Endodermal cell (in vitro differentiated cells): ENCODE results near the gene SLC22A13. TPM values are rescaled to one million over a fixed set of nuclear protein-coding genes. Genes with fewer than 3 reads are reported as not detected.

Experiments
- DNase-seq: peaks from one replicate; pipeline ENCODE4 v3.0.0-alpha.2; 2017
- H3K27ac ChIP-seq: 2 replicates; pipeline ENCODE4 v1.5.1; 2013; ENCODE audit warnings: mild to moderate bottlenecking, low read depth, low read length, moderate library complexity
- H3K27me3 ChIP-seq: 2 replicates; pipeline ENCODE4 v1.6.1; 2013; ENCODE audit warnings: mild to moderate bottlenecking, low read length, moderate library complexity; ENCODE audit not compliant: insufficient read depth, control insufficient read depth, poor library complexity, severe bottlenecking
- H3K36me3 ChIP-seq: 2 replicates; pipeline ENCODE4 v1.7.0; 2013; ENCODE audit warnings: mild to moderate bottlenecking, low read length, moderate library complexity; ENCODE audit not compliant: control insufficient read depth, insufficient read depth
- H3K4me1 ChIP-seq: one replicate; pipeline ENCODE4 v1.7.0; 2013; ENCODE audit warnings: low read length; ENCODE audit not compliant: control insufficient read depth, insufficient read depth
- H3K4me3 ChIP-seq: 2 replicates; pipeline ENCODE4 v1.5.1; 2013; ENCODE audit warnings: mild to moderate bottlenecking, low read length, moderate library complexity
- H3K9ac ChIP-seq: 2 replicates; pipeline ENCODE4 v1.6.1; 2013; ENCODE audit warnings: mild to moderate bottlenecking, low read length, moderate library complexity; ENCODE audit not compliant: poor library complexity, severe bottlenecking; ENCODE audit errors: extremely low read depth
- H3K9me3 ChIP-seq: 2 replicates; pipeline ENCODE4 v1.6.1; 2013; ENCODE audit warnings: mild to moderate bottlenecking, low read length, moderate library complexity; ENCODE audit not compliant: control insufficient read depth
- H3K27ac Mint-ChIP-seq: 2 replicates; pipeline ENCODE4 v1.8.0; 2020; ENCODE audit warnings: mixed read lengths
- H3K27me3 Mint-ChIP-seq: 2 replicates; pipeline ENCODE4 v1.8.0; 2021; ENCODE audit warnings: mild to moderate bottlenecking, mixed read lengths; ENCODE audit not compliant: insufficient read depth
- H3K36me3 Mint-ChIP-seq: 2 replicates; pipeline ENCODE4 v1.8.0; 2020; ENCODE audit warnings: low read depth, mixed read lengths
- H3K4me1 Mint-ChIP-seq: 2 replicates; pipeline ENCODE4 v1.8.0; 2020; ENCODE audit warnings: mixed read lengths
- H3K4me3 Mint-ChIP-seq: 2 replicates; pipeline ENCODE4 v1.8.0; 2020; ENCODE audit warnings: mild to moderate bottlenecking, moderate library complexity, mixed read lengths
- H3K9me3 Mint-ChIP-seq: 2 replicates; pipeline ENCODE4 v1.8.0; 2020; ENCODE audit warnings: mild to moderate bottlenecking, mixed read lengths
- WGBS, 2 experiments: methylation state at CpG; one replicate each; pipeline versions ENCODE4 v1.1.5 to v1.1.7; 2013; ENCODE audit warnings: missing lambda C conversion rate in 2 of 2, mixed read lengths in 1 of 2; ENCODE audit not compliant: insufficient coverage in 1 of 2, insufficient read length in 1 of 2; 5-methylcytosine and 5-hydroxymethylcytosine counted together
- total RNA-seq, 2 donors: library from RNA; stranded (reverse); fragmentation: NEBNext Ultra II Directional in 1 of 2; extraction: Animal tissue kit (Norgen Biotek cat#: 25700) in 1 of 2; gene quantifications; 2 replicates in 1 of 2; 3 replicates in 1 of 2; pipeline ENCODE4 v1.2.1, GENCODE V29; 2021
- TF ChIP-seq, protein P1 (sequence below): fragments of 200-600 bp; sonication (generic); conservative IDR thresholded peaks from 2 replicates; pipeline ENCODE4 v1.5.0; 2021; ENCODE audit warnings: antibody characterized with exemption, mild to moderate bottlenecking

Gene SLC22A13
- total RNA-seq, 2 donors from 2014 or later = 0.13 to 0.33 TPM

- Mint-ChIP-seq H3K27me3 (no peaks in the 10 kb centered on the region), H3K4me1 (peaks cover 14% of the 10 kb centered on the region), H3K36me3 (peaks cover 13% of the 10 kb centered on the region), H3K27ac (no peak overlapping the region), H3K9me3 (no peaks in the 10 kb centered on the region), H3K4me3 (no peak overlapping the region)
- TF ChIP-seq, protein P1, sequence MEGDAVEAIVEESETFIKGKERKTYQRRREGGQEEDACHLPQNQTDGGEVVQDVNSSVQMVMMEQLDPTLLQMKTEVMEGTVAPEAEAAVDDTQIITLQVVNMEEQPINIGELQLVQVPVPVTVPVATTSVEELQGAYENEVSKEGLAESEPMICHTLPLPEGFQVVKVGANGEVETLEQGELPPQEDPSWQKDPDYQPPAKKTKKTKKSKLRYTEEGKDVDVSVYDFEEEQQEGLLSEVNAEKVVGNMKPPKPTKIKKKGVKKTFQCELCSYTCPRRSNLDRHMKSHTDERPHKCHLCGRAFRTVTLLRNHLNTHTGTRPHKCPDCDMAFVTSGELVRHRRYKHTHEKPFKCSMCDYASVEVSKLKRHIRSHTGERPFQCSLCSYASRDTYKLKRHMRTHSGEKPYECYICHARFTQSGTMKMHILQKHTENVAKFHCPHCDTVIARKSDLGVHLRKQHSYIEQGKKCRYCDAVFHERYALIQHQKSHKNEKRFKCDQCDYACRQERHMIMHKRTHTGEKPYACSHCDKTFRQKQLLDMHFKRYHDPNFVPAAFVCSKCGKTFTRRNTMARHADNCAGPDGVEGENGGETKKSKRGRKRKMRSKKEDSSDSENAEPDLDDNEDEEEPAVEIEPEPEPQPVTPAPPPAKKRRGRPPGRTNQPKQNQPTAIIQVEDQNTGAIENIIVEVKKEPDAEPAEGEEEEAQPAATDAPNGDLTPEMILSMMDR = no peak
- no peak for DNase-seq
- no peak overlapping the region for H3K27ac ChIP-seq
- WGBS, 2 experiments = 78% methylated on average over 1 of the region's 1 CpG; no CpG with 5 or more reads in 1 of the 2 experiments
- H3K27me3 ChIP-seq = no peaks in the 10 kb centered on the region
- peaks cover 50% of the 10 kb centered on the region for H3K36me3 ChIP-seq
- H3K4me3 ChIP-seq = no peak overlapping the region
- H3K4me1 ChIP-seq = no peaks in the 10 kb centered on the region
- no peak overlapping the region for H3K9ac ChIP-seq
- H3K9me3 ChIP-seq = no peaks in the 10 kb centered on the region
These were observed 8.0 kb upstream of the SLC22A13 start for GRCh38 chr3:38257583-38257982.

DNA sequence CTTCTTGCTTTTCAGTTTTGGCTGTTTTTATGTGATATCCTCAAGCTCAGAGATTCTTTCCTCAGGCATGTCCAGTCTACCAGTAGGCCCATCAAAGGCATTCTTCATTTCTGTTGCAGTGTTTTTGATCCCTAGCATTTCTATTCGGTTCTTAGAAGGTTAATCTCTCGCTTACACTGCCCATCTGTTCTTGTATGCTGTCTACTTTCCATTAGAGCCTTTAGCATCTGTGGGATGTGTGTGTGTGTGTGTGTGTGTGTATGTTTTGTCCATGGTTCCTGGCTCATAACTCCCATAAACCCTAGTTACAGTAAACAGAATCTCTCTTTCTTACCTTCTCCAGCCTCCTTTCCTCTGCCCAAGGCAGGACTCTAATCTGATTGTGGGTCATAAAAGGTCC is 5.1 kb upstream of the SLC22A13 start:
- H3K4me1 ChIP-seq = no peaks in the 10 kb centered on the region
- Mint-ChIP-seq H3K9me3 (no peaks in the 10 kb centered on the region), H3K4me1 (peaks cover 18% of the 10 kb centered on the region), H3K27ac (no peak overlapping the region), H3K36me3 (peaks cover 1% of the 10 kb centered on the region), H3K27me3 (no peaks in the 10 kb centered on the region), H3K4me3 (no peak overlapping the region)
- TF ChIP-seq, protein P1 = no peak
- H3K27me3 ChIP-seq = no peaks in the 10 kb centered on the region
- H3K9me3 ChIP-seq = no peaks in the 10 kb centered on the region
- peaks cover 23% of the 10 kb centered on the region for H3K36me3 ChIP-seq
- no peak overlapping the region for H3K9ac ChIP-seq
- no peak overlapping the region for H3K27ac ChIP-seq
- DNase-seq = no peak
- WGBS, 2 experiments = 83 to 98% methylated on average over 1 to 2 of the region's 2 CpGs
- H3K4me3 ChIP-seq = no peak overlapping the region

DNA sequence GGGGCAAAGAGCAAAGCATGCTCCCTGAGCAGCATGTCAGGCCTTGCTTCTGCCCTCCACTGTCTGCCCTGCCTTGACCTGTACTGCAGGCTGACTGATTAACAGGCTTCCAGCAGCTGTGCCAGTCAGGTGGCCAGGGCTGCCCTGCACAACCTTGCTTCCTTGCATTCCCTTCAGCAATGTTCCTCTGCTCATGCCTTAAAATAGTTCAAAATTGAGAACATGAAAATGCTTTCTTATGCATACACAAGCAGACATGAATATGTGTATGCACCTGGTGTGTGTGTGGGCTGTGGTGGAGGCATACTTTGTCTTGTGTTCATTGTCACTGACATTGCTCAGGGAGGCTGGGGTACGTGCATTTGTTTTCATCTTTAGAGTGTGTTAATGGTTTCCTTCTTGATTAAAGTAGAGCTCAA is 1.2 kb upstream of the SLC22A13 start:
- no peaks in the 10 kb centered on the region for H3K9me3 ChIP-seq
- H3K27me3 Mint-ChIP-seq = peaks cover 3% of the 10 kb centered on the region
- no peak overlapping the region for H3K4me3 ChIP-seq
- DNase-seq = no peak
- no peak overlapping the region for H3K9ac ChIP-seq
- TF ChIP-seq, protein P1 = no peak
- WGBS, 2 experiments = 0% methylated on average over 1 of the region's 1 CpG; no CpG with 5 or more reads in 1 of the 2 experiments
- H3K4me1 ChIP-seq = no peaks in the 10 kb centered on the region
- H3K36me3 Mint-ChIP-seq = no peaks in the 10 kb centered on the region
- no peaks in the 10 kb centered on the region for H3K9me3 Mint-ChIP-seq
- peaks cover 9% of the 10 kb centered on the region for H3K36me3 ChIP-seq
- peaks cover 11% of the 10 kb centered on the region for H3K4me1 Mint-ChIP-seq
- H3K27ac Mint-ChIP-seq = no peak overlapping the region
- no peak overlapping the region for H3K27ac ChIP-seq
- H3K4me3 Mint-ChIP-seq = no peak overlapping the region
- no peaks in the 10 kb centered on the region for H3K27me3 ChIP-seq
